ENCODE measurements around the gene IL7R. TPM values are rescaled to one million over a fixed set of nuclear protein-coding genes. Genes with fewer than 3 reads are reported as not detected.

The IL7R gene
- total RNA-seq, 3 donors from 2014 or later, result 10.1 to 26.1 (median 16.7) TPM

- no peaks in the 10 kb centered on the region for H3K36me3 ChIP-seq
- no peaks in the 10 kb centered on the region for H3K27me3 ChIP-seq
- H3K27ac ChIP-seq, result no peak overlapping the region
- no peak overlapping the region for H3K4me3 ChIP-seq
- no peak for DNase-seq (ENCODE audit: low spot score in 2 of 2)
- peak in 1 of 3 donors; percentile 14 for TF ChIP-seq CTCF (IDR thresholded peaks at IDR 0.05)
- TF ChIP-seq POLR2A (IDR thresholded peaks at IDR 0.05), result no peak
- no peak for TF ChIP-seq POLR2AphosphoS5 (IDR thresholded peaks at IDR 0.05)
- intact Hi-C loops (cut with DNase I; ENCODE audit: low total_unique reads), result no loop called here
- H3K4me1 ChIP-seq, result no peaks in the 10 kb centered on the region
- no peaks in the 10 kb centered on the region for H3K9me3 ChIP-seq
These were observed 41.4 kb upstream of the IL7R start for GRCh38 chr5:35815089-35815936.

DNA sequence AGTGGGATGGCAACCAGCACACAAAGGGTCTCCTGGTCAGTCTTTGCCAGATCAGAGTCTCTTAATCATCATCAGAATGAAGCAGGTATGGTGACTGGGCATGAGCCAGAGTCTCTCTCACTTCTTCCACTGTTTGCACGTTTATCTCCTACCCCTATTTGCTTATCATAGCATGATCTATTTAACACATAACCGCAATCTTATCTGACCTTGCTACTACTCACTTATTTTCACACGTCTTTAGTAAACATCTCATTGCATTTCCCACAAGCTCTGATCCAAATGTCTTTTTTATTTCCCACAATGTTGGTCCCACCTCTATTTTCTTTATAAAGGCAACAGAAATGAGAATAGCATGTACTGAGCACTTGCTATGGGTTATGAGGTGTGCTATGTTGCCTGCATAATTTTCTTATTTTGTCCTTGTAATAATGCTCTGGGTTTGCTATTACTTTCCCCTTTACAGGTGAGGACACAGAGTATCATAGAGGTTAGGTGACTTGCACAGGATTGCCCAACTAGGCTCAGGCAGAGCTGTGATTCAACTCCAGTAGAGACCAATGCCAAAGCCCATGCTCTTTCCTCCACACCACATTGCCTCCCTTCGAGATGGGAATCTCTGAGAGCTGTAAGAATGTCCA lies 39.7 kb upstream of the IL7R start:
- no peak for DNase-seq (ENCODE audit: low spot score in 2 of 2)
- TF ChIP-seq CTCF (IDR thresholded peaks at IDR 0.05) (no peak), POLR2A (IDR thresholded peaks at IDR 0.05) (no peak), POLR2AphosphoS5 (IDR thresholded peaks at IDR 0.05) (no peak)
- no peaks in the 10 kb centered on the region for H3K9me3 ChIP-seq
- no peaks in the 10 kb centered on the region for H3K36me3 ChIP-seq
- H3K4me3 ChIP-seq, result no peak overlapping the region
- intact Hi-C loops (cut with DNase I; ENCODE audit: low total_unique reads), result no loop called here
- H3K27me3 ChIP-seq, result no peaks in the 10 kb centered on the region
- no peak overlapping the region for H3K27ac ChIP-seq
- no peaks in the 10 kb centered on the region for H3K4me1 ChIP-seq

DNA sequence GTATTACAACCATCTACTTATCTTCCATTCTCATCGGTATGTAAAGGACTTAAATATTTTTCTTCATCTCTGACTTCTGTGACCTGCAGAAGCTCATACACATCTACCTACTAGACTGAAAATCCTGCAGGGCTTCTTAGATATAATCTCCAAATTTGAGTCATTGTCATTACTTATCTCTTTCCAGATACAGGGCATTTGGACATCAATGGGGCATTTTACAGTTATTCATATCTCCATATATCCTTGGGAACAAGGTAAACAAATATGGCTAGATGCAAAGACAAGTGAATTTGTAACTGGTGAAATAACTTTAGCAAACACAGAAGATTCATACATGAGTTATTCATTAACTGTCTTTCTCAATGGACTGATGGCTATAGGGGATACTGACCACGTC lies 37.7 kb upstream of the IL7R start:
- Histone ChIP-seq H3K27ac (no peak overlapping the region), H3K9me3 (no peaks in the 10 kb centered on the region), H3K27me3 (no peaks in the 10 kb centered on the region), H3K36me3 (no peaks in the 10 kb centered on the region), H3K4me1 (no peaks in the 10 kb centered on the region), H3K4me3 (no peak overlapping the region)
- no peak for DNase-seq (ENCODE audit: low spot score in 2 of 2)
- intact Hi-C loops (cut with DNase I; ENCODE audit: low total_unique reads), result no loop called here
- TF ChIP-seq CTCF (IDR thresholded peaks at IDR 0.05) (no peak), POLR2AphosphoS5 (IDR thresholded peaks at IDR 0.05) (no peak), POLR2A (IDR thresholded peaks at IDR 0.05) (no peak)

DNA sequence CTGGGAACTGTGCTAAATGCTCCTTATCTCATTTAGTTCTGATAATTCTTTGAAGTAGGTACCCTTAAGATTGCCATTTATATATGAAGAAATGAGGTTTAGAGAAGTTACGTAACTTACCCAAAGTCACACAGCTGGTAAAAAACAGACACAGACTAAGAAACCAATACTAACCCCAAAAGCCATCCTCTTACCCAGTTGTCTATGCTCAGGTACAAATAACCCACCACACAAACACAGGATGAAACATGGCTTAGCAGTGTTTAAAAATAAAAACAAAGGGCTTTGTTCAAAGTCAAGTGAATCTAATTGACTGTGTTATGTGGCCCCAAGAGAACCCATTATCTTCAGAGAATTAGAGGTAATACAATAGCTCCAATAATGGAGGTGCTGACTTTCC lies 37.0 kb upstream of the IL7R start:
- no peaks in the 10 kb centered on the region for H3K27me3 ChIP-seq
- H3K4me3 ChIP-seq, result no peak overlapping the region
- intact Hi-C loops (cut with DNase I; ENCODE audit: low total_unique reads), result no loop called here
- no peak for DNase-seq (ENCODE audit: low spot score in 2 of 2)
- H3K9me3 ChIP-seq, result no peaks in the 10 kb centered on the region
- TF ChIP-seq POLR2AphosphoS5 (IDR thresholded peaks at IDR 0.05) (no peak), CTCF (IDR thresholded peaks at IDR 0.05) (no peak), POLR2A (IDR thresholded peaks at IDR 0.05) (no peak)
- H3K4me1 ChIP-seq, result no peaks in the 10 kb centered on the region
- H3K27ac ChIP-seq, result no peak overlapping the region
- no peaks in the 10 kb centered on the region for H3K36me3 ChIP-seq

DNA sequence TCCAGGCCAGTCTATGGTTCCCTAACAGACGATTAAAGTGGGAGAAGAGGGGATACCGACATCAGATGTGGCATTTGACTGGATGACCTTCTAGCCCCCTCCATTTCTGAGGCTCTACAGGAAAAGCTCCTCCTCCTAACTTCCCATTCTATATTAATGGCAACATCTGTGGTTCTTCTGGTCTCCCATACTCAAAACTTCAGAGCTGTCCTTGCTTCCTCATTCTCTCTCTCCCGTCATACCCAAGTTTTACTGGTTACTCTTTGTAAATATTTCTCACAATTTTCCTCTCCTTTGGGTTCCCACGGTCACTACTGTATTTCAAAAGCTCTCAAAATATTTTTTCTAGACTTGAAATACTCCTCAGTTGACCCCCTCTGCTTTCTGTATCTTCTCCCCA lies 36.0 kb upstream of the IL7R start:
- Histone ChIP-seq H3K9me3 (no peaks in the 10 kb centered on the region), H3K4me1 (no peaks in the 10 kb centered on the region), H3K4me3 (no peak overlapping the region), H3K27me3 (no peaks in the 10 kb centered on the region), H3K36me3 (no peaks in the 10 kb centered on the region), H3K27ac (no peak overlapping the region)
- TF ChIP-seq CTCF (IDR thresholded peaks at IDR 0.05) (no peak), POLR2A (IDR thresholded peaks at IDR 0.05) (no peak), POLR2AphosphoS5 (IDR thresholded peaks at IDR 0.05) (no peak)
- intact Hi-C loops (cut with DNase I; ENCODE audit: low total_unique reads), result no loop called here
- no peak for DNase-seq (ENCODE audit: low spot score in 2 of 2)

All from breast epithelium (tissue), 4 donors.